HepG2 (cell line): ENCODE data around the gene CNNM3. TPM values are rescaled to one million over a fixed set of nuclear protein-coding genes. Genes with fewer than 3 reads are reported as not detected.
A peak's percentile ranks its signal among the peaks of the same experiment; 100 is the strongest.

ENCODE experiments used
- FOXO1 ChIP-seq: sonication (generic); formaldehyde crosslinking; IDR thresholded peaks from 2 replicates; pipeline ENCODE4 v1.4.0; 2020; ENCODE audit warnings: missing genetic modification reagents
- GABPA ChIP-seq, 2 experiments: IDR thresholded peaks; 2 replicates each; pipeline ENCODE4 v1.6.1; 2011 to 2016; ENCODE audit warnings: low read depth in 2 of 2, low read length in 1 of 2, missing biosample characterization in 1 of 2, missing genetic modification characterization in 1 of 2
- IKZF4 ChIP-seq: sonication (generic); formaldehyde crosslinking; IDR thresholded peaks from 2 replicates; pipeline ENCODE4 v1.5.1; 2020; ENCODE audit warnings: borderline replicate concordance, mild to moderate bottlenecking, low read depth, missing genetic modification reagents; ENCODE audit errors: not compliant biosample characterization
- MXI1 ChIP-seq: IDR thresholded peaks from 3 replicates; pipeline ENCODE4 v1.6.1; 2012; ENCODE audit warnings: low read depth, low read length, inconsistent platforms, borderline replicate concordance
- NFKB2 ChIP-seq: sonication (generic); formaldehyde crosslinking; IDR thresholded peaks from 2 replicates; pipeline ENCODE4 v1.4.0; 2020; ENCODE audit warnings: missing genetic modification reagents, borderline replicate concordance
- RXRB ChIP-seq: IDR thresholded peaks from 2 replicates; pipeline ENCODE4 v1.6.1; 2016; ENCODE audit warnings: borderline replicate concordance, missing genetic modification reagents, missing compliant biosample characterization
- SETDB1 ChIP-seq: sonication (generic); formaldehyde crosslinking; IDR thresholded peaks from 2 replicates; pipeline ENCODE4 v1.5.1; 2020; ENCODE audit warnings: missing genetic modification reagents, mild to moderate bottlenecking, borderline replicate concordance
- TEAD2 ChIP-seq: sonication (generic); formaldehyde crosslinking; IDR thresholded peaks from 2 replicates; pipeline ENCODE4 v1.9.0; 2021; ENCODE audit warnings: missing genetic modification reagents
- YEATS4 ChIP-seq: sonication (generic); formaldehyde crosslinking; IDR thresholded peaks from 2 replicates; pipeline ENCODE4 v1.4.0; 2020; ENCODE audit warnings: missing genetic modification reagents, borderline replicate concordance
- ZNF292 ChIP-seq: sonication (generic); formaldehyde crosslinking; IDR thresholded peaks from 2 replicates; pipeline ENCODE4 v1.8.1; 2022; ENCODE audit warnings: mild to moderate bottlenecking, low read depth, missing genetic modification reagents, borderline replicate concordance
- ZNF331 ChIP-seq: sonication (generic); formaldehyde crosslinking; IDR thresholded peaks from 2 replicates; pipeline ENCODE4 v1.4.0; 2020; ENCODE audit warnings: missing genetic modification reagents
- ZNF382 ChIP-seq: sonication (generic); formaldehyde crosslinking; IDR thresholded peaks from 2 replicates; pipeline ENCODE4 v1.5.0; 2020; ENCODE audit warnings: missing genetic modification reagents, mild to moderate bottlenecking, borderline replicate concordance
- polyA plus RNA-seq, 8 experiments: library from polyadenylated mRNA; depleted of rRNA in 3 of 8; stranded (reverse) in 7 of 8; unstranded in 1 of 8; fragments of >200 nt; fragmentation: Illumina TruSeq in 4 of 8; extraction: Trizol in 4 of 8; gene quantifications; 2 replicates each; pipeline versions ENCODE4 v1.2.1 to v1.2.3, GENCODE V29; 2011 to 2016; ENCODE audit warnings: low read depth in 4 of 8, missing spikeins in 1 of 8, mixed read lengths in 1 of 8; ENCODE audit not compliant: insufficient read depth in 1 of 8
- total RNA-seq, 5 experiments: library from RNA; depleted of rRNA; stranded (reverse); fragments of >200 nt; fragmentation: Illumina TruSeq; extraction: Trizol; gene quantifications; 2 replicates each; pipeline ENCODE4 v1.2.3, GENCODE V29; 2016; ENCODE audit warnings: low read depth in 1 of 5
- TF ChIP-seq, protein P1 (sequence below): sonication (generic); formaldehyde crosslinking; IDR thresholded peaks from 2 replicates; pipeline ENCODE4 v1.9.0; 2021; ENCODE audit warnings: missing genetic modification reagents, borderline replicate concordance
- TF ChIP-seq, protein P2 (sequence below): sonication (generic); formaldehyde crosslinking; IDR thresholded peaks from 2 replicates; pipeline ENCODE4 v1.5.0; 2020; ENCODE audit warnings: mild to moderate bottlenecking, missing genetic modification reagents, moderate library complexity
- TF ChIP-seq, protein P3 (sequence below): sonication (generic); formaldehyde crosslinking; IDR thresholded peaks from one replicate; pipeline ENCODE4 v1.5.1; 2020; ENCODE audit warnings: mild to moderate bottlenecking, missing genetic modification reagents; ENCODE audit errors: not compliant biosample characterization

CNNM3 gene
- total and polyA plus RNA-seq, 2 of the 13 experiments (the other 11 are each of a cell fraction or from before 2014, with no cell fraction given): 21.2 to 27.9 TPM

DNA sequence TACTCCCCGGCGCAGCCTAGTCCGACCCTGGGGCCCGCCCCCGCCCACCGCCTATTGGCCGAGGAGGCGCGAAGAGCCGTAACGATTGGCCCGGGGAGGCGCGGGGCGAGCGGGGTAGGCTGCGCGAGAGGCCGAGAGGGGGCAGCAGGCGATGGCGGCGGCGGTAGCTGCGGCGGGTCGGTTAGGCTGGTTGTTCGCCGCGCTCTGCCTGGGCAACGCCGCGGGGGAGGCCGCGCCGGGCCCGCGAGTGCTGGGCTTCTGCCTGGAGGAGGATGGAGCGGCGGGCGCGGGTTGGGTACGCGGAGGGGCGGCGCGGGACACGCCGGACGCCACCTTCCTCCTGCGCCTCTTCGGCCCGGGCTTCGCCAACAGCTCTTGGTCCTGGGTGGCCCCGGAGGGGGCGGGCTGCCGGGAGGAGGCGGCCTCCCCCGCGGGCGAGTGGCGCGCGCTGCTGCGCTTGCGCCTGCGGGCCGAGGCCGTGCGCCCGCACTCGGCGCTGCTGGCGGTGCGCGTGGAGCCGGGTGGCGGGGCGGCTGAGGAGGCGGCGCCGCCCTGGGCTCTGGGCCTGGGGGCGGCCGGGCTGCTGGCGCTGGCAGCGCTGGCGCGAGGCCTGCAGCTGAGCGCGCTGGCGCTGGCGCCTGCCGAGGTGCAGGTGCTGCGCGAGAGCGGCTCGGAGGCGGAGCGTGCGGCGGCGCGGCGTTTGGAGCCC is at the start of gene CNNM3 (continued):
- no peak for TF ChIP-seq ZNF292 (CRISPR knock-in tag)
- peak; percentile 90 for TF ChIP-seq FOXO1 (CRISPR knock-in tag)
- TF ChIP-seq YEATS4 (CRISPR knock-in tag): peak; percentile 95
- TF ChIP-seq IKZF4 (CRISPR knock-in tag): peak; percentile 92
- TF ChIP-seq TEAD2 (CRISPR knock-in tag): no peak
- TF ChIP-seq GABPA (IDR thresholded peaks at IDR 0.05; ENCODE audit: low read depth, low read length): no peak
- TF ChIP-seq GABPA (CRISPR knock-in tag; IDR thresholded peaks at IDR 0.05; ENCODE audit: low read depth): no peak
- peak; percentile 80; the same call in 1 of the 2 replicates for TF ChIP-seq ZNF331 (CRISPR knock-in tag)
- TF ChIP-seq, protein P1, sequence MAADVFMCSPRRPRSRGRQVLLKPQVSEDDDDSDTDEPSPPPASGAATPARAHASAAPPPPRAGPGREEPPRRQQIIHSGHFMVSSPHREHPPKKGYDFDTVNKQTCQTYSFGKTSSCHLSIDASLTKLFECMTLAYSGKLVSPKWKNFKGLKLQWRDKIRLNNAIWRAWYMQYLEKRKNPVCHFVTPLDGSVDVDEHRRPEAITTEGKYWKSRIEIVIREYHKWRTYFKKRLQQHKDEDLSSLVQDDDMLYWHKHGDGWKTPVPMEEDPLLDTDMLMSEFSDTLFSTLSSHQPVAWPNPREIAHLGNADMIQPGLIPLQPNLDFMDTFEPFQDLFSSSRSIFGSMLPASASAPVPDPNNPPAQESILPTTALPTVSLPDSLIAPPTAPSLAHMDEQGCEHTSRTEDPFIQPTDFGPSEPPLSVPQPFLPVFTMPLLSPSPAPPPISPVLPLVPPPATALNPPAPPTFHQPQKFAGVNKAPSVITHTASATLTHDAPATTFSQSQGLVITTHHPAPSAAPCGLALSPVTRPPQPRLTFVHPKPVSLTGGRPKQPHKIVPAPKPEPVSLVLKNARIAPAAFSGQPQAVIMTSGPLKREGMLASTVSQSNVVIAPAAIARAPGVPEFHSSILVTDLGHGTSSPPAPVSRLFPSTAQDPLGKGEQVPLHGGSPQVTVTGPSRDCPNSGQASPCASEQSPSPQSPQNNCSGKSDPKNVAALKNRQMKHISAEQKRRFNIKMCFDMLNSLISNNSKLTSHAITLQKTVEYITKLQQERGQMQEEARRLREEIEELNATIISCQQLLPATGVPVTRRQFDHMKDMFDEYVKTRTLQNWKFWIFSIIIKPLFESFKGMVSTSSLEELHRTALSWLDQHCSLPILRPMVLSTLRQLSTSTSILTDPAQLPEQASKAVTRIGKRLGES (CRISPR knock-in tag): 0 out of 2 replicates have a peak, but pooled peaks have one; percentile 10
- TF ChIP-seq, protein P2, sequence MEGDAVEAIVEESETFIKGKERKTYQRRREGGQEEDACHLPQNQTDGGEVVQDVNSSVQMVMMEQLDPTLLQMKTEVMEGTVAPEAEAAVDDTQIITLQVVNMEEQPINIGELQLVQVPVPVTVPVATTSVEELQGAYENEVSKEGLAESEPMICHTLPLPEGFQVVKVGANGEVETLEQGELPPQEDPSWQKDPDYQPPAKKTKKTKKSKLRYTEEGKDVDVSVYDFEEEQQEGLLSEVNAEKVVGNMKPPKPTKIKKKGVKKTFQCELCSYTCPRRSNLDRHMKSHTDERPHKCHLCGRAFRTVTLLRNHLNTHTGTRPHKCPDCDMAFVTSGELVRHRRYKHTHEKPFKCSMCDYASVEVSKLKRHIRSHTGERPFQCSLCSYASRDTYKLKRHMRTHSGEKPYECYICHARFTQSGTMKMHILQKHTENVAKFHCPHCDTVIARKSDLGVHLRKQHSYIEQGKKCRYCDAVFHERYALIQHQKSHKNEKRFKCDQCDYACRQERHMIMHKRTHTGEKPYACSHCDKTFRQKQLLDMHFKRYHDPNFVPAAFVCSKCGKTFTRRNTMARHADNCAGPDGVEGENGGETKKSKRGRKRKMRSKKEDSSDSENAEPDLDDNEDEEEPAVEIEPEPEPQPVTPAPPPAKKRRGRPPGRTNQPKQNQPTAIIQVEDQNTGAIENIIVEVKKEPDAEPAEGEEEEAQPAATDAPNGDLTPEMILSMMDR (CRISPR knock-in tag): peak; percentile 72
- peak; percentile 55; the same call in 1 of the 3 replicates for TF ChIP-seq MXI1
- no peak for TF ChIP-seq ZNF382
- TF ChIP-seq, protein P3, sequence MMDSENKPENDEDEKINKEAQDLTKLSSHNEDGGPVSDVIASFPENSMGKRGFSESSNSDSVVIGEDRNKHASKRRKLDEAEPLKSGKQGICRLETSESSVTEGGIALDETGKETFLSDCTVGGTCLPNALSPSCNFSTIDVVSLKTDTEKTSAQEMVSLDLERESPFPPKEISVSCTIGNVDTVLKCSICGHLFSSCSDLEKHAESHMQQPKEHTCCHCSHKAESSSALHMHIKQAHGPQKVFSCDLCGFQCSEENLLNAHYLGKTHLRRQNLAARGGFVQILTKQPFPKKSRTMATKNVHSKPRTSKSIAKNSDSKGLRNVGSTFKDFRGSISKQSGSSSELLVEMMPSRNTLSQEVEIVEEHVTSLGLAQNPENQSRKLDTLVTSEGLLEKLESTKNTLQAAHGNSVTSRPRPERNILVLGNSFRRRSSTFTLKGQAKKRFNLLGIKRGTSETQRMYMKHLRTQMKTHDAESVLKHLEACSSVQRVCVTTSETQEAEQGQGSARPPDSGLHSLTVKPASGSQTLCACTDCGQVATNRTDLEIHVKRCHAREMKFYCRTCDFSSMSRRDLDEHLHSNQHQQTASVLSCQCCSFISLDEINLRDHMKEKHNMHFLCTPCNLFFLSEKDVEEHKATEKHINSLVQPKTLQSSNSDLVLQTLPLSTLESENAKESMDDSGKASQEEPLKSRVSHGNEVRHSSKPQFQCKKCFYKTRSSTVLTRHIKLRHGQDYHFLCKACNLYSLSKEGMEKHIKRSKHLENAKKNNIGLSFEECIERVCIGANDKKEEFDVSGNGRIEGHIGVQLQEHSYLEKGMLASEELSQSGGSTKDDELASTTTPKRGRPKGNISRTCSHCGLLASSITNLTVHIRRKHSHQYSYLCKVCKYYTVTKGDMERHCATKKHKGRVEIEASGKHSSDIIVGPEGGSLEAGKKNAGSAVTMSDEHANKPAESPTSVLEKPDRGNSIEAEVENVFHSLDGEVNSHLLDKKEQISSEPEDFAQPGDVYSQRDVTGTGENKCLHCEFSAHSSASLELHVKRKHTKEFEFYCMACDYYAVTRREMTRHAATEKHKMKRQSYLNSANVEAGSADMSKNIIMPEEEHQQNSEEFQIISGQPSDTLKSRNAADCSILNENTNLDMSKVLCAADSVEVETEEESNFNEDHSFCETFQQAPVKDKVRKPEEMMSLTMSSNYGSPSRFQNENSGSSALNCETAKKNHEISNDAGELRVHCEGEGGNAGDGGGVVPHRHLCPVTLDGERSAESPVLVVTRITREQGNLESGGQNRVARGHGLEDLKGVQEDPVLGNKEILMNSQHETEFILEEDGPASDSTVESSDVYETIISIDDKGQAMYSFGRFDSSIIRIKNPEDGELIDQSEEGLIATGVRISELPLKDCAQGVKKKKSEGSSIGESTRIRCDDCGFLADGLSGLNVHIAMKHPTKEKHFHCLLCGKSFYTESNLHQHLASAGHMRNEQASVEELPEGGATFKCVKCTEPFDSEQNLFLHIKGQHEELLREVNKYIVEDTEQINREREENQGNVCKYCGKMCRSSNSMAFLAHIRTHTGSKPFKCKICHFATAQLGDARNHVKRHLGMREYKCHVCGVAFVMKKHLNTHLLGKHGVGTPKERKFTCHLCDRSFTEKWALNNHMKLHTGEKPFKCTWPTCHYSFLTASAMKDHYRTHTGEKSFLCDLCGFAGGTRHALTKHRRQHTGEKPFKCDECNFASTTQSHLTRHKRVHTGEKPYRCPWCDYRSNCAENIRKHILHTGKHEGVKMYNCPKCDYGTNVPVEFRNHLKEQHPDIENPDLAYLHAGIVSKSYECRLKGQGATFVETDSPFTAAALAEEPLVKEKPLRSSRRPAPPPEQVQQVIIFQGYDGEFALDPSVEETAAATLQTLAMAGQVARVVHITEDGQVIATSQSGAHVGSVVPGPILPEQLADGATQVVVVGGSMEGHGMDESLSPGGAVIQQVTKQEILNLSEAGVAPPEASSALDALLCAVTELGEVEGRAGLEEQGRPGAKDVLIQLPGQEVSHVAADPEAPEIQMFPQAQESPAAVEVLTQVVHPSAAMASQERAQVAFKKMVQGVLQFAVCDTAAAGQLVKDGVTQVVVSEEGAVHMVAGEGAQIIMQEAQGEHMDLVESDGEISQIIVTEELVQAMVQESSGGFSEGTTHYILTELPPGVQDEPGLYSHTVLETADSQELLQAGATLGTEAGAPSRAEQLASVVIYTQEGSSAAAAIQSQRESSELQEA (CRISPR knock-in tag): peak; percentile 49
- no peak for TF ChIP-seq SETDB1 (CRISPR knock-in tag)
- peak; percentile 16 for TF ChIP-seq RXRB (CRISPR knock-in tag)
- TF ChIP-seq NFKB2 (CRISPR knock-in tag): peak; percentile 81; the same call in 1 of the 2 replicates
